Naive thymus-derived CD4-positive, alpha-beta T cell (primary cell): Measurements from ENCODE around the gene PTF1A. TPM values are rescaled to one million over a fixed set of nuclear protein-coding genes. Genes with fewer than 3 reads are reported as not detected.

Experiments
- ATAC-seq: fragments of 150-1000 bp; cut with Tn5 transposase; 2 replicates; pipeline ENCODE4 v1.10.0; 2021; ENCODE audit warnings: mild to moderate bottlenecking, moderate library complexity
- CTCF ChIA-PET: fragments of 350-600 bp; sonication (Branson Sonifier 250); formaldehyde crosslinking; loops from one replicate; lab custom pipeline; 2021; ENCODE audit warnings: antibody characterized with exemption; lab: Charles Lee
- POLR2A ChIA-PET: fragments of 350-600 bp; sonication (Branson Sonifier 250); formaldehyde crosslinking; loops from one replicate; lab custom pipeline; 2021; ENCODE audit warnings: antibody characterized with exemption, inconsistent platforms; lab: Charles Lee
- DNase-seq, 9 donors: peaks; one replicate each; pipeline versions ENCODE4 v3.0.0 to v3.0.0-alpha.2; 2020 to 2022; ENCODE audit warnings: mixed read lengths in 1 of 9
- H3K27ac ChIP-seq: one replicate; pipeline ENCODE4 v1.7.0; 2013; ENCODE audit warnings: mild to moderate bottlenecking, low read depth, low read length, moderate library complexity
- H3K27me3 ChIP-seq, 2 donors: one replicate each; pipeline ENCODE4 v1.7.0; 2013; ENCODE audit warnings: low read length in 2 of 2, mild to moderate bottlenecking in 2 of 2, moderate library complexity in 2 of 2; ENCODE audit not compliant: control insufficient read depth in 2 of 2, insufficient read depth in 2 of 2
- H3K36me3 ChIP-seq, 3 experiments: 1 replicate in 2 of 3; 2 replicates in 1 of 3; pipeline ENCODE4 v1.7.0; 2013; ENCODE audit warnings: low read length in 3 of 3, mild to moderate bottlenecking in 3 of 3, moderate library complexity in 1 of 3; ENCODE audit not compliant: insufficient read depth in 3 of 3, control insufficient read depth in 2 of 3
- H3K4me1 ChIP-seq, 2 donors: one replicate each; pipeline ENCODE4 v1.7.0; 2013; ENCODE audit warnings: low read length in 2 of 2, mild to moderate bottlenecking in 2 of 2, moderate library complexity in 1 of 2; ENCODE audit not compliant: control insufficient read depth in 2 of 2, insufficient read depth in 2 of 2
- H3K4me3 ChIP-seq: 2 replicates; pipeline ENCODE4 v1.7.0; 2013; ENCODE audit warnings: mild to moderate bottlenecking, low read length
- H3K9me3 ChIP-seq, 3 experiments: 1 replicate in 2 of 3; 2 replicates in 1 of 3; pipeline ENCODE4 v1.7.0; 2013; ENCODE audit warnings: low read length in 3 of 3; ENCODE audit not compliant: control insufficient read depth in 2 of 3
- H3K27ac Mint-ChIP-seq, 9 donors: one replicate each; pipeline ENCODE4 v1.8.0; 2020 to 2022; ENCODE audit warnings: mixed read lengths in 9 of 9, mild to moderate bottlenecking in 8 of 9, moderate library complexity in 5 of 9, inconsistent platforms in 2 of 9
- H3K27me3 Mint-ChIP-seq, 5 donors: one replicate each; pipeline ENCODE4 v1.8.0; 2021 to 2022; ENCODE audit warnings: mixed read lengths in 5 of 5, mild to moderate bottlenecking in 1 of 5
- H3K36me3 Mint-ChIP-seq, 5 donors: one replicate each; pipeline ENCODE4 v1.8.0; 2020 to 2022; ENCODE audit warnings: mixed read lengths in 5 of 5, mild to moderate bottlenecking in 3 of 5, inconsistent platforms in 1 of 5
- H3K4me1 Mint-ChIP-seq, 7 donors: one replicate each; pipeline ENCODE4 v1.8.0; 2020 to 2022; ENCODE audit warnings: mixed read lengths in 7 of 7, mild to moderate bottlenecking in 3 of 7, inconsistent platforms in 1 of 7
- H3K4me3 Mint-ChIP-seq, 10 donors: one replicate each; pipeline ENCODE4 v1.8.0; 2020 to 2022; ENCODE audit warnings: mild to moderate bottlenecking in 10 of 10, mixed read lengths in 10 of 10, moderate library complexity in 6 of 10, inconsistent platforms in 2 of 10
- H3K9me3 Mint-ChIP-seq, 11 donors: one replicate each; pipeline ENCODE4 v1.8.0; 2020 to 2022; ENCODE audit warnings: mixed read lengths in 11 of 11, mild to moderate bottlenecking in 4 of 11, inconsistent platforms in 1 of 11, moderate library complexity in 1 of 11
- intact Hi-C, 2 donors: fragments of 100-400 bp; cut with micrococcal nuclease; formaldehyde crosslinking; loops; one replicate each; pipeline ENCODE4 v1.15.1; 2023
- polyA plus RNA-seq, 2 donors: library from polyadenylated mRNA; unstranded; fragments of 300-500 nt; fragmentation: Illumina TruSeq; gene quantifications; one replicate each; pipeline ENCODE4 v1.2.3, GENCODE V29; 2021
- total RNA-seq, 6 experiments: library from RNA in 5 of 6; stranded (reverse) in 5 of 6; gene quantifications; 1 replicate in 5 of 6; 2 replicates in 1 of 6; pipeline ENCODE4 v1.2.3 and lab custom pipeline; 2021 to 2026

PTF1A gene
- total and polyA plus RNA-seq, 7 experiments from 2014 or later: not detected

DNA sequence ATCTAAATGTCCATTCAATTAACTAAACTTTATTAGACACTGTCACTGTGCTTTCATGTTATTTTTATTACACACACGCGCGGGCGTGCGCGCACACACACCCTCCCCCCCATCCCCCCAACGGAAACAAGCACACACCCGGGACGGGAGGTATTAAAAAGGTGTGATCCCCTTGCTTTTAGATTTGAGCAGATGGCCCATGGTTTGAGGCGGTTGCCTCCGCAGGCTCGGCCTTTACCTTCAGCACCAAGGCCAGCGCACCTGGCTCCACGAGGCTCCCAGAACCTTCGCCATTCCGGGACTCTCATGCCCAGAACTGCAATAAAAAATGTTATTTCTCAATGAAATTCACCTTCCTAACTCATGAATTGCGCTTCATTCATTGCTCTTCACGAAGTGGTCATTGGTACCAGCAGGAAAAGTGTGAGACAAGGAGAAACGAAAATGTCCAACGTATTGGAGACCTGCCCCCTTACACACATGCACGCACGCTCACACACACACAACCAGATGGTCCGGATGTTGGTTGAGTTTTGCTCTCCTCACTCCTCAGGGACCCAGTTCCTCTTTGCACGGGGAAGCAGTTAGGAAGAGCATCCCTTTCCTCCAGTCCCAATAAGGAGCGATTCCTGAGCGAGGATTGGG is 20.8 kb upstream of the PTF1A start:
- Histone ChIP-seq H3K27me3 (peaks cover 0 to 4% of the 10 kb centered on the region in 2 donors), H3K27ac (no peak overlapping the region), H3K4me1 (no peaks in the 10 kb centered on the region), H3K36me3 (no peaks in the 10 kb centered on the region), H3K9me3 (no peaks in the 10 kb centered on the region), H3K4me3 (no peak overlapping the region)
- POLR2A ChIA-PET: no interaction called here
- no peak for ATAC-seq
- DNase-seq: no peak
- peak overlapping the region in 1 of 9 donors; percentile 35 for H3K27ac Mint-ChIP-seq
- H3K9me3 Mint-ChIP-seq: peaks cover 0 to 8% (median 0%) of the 10 kb centered on the region in 11 donors
- CTCF ChIA-PET: no interaction called here
- H3K27me3 Mint-ChIP-seq: peaks cover 50 to 71% (median 65%) of the 10 kb centered on the region in 5 donors
- H3K36me3 Mint-ChIP-seq: peaks cover 0 to 4% (median 0%) of the 10 kb centered on the region in 5 donors
- intact Hi-C loops: no loop called here
- H3K4me3 Mint-ChIP-seq: peak overlapping the region in 3 of 10 donors; percentile 9 to 48 (median 16)
- peaks cover 5 to 19% (median 17%) of the 10 kb centered on the region in 7 donors for H3K4me1 Mint-ChIP-seq

DNA sequence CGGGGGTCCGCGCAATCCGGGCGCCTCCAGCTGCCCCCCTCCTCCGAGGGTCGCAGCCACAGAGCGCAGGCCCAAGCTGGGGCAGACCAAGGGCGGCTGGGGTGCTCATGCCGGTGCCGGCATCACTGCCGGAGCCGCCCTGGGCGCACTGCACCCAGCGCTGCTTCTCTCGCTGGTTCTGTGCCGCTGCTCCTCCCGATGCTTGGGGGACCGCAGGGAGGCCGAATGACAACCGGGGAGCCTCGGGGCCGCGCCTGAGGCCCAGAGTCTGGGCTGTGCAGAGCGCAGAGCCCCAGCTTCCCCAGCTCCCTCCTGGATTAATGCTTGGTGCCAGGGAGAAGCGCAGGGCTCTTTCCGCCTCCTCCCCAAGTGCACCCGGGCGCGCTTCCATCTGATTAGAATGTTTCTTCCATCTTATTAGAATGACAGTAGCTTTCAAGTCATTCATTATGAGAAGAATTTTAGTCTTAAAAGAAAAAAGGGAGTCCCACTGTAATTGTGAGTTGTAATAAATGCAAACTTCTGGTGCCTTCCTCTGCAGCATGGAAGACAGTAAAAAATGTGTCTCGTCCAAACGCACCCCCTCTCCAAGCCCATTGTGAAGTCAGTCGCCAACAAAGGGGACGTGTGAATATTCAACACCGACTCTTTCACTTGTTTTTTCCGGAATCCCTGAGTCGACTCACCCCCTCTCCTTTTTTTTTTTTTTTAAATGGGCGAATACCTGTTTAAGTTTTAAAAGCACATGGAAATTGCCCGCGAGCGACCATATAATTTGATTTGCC is 19.5 kb upstream of the PTF1A start:
- H3K27me3 Mint-ChIP-seq: peaks cover 60 to 79% (median 73%) of the 10 kb centered on the region in 5 donors
- ATAC-seq (no peak), DNase-seq (no peak)
- peaks cover 5 to 20% (median 17%) of the 10 kb centered on the region in 7 donors for H3K4me1 Mint-ChIP-seq
- Histone ChIP-seq H3K27ac (no peak overlapping the region), H3K4me1 (no peaks in the 10 kb centered on the region), H3K9me3 (no peaks in the 10 kb centered on the region), H3K27me3 (peaks cover 0 to 4% of the 10 kb centered on the region in 2 donors), H3K36me3 (no peaks in the 10 kb centered on the region), H3K4me3 (no peak overlapping the region)
- H3K4me3 Mint-ChIP-seq: peak overlapping the region in 4 of 10 donors; percentile 17 to 58 (median 31)
- H3K27ac Mint-ChIP-seq: peak overlapping the region in 1 of 9 donors; percentile 10
- intact Hi-C loops: no loop called here
- H3K36me3 Mint-ChIP-seq: peaks cover 0 to 4% (median 0%) of the 10 kb centered on the region in 5 donors
- POLR2A ChIA-PET: no interaction called here
- H3K9me3 Mint-ChIP-seq: peaks cover 0 to 8% (median 0%) of the 10 kb centered on the region in 11 donors
- CTCF ChIA-PET: no interaction called here

- Histone ChIP-seq H3K36me3 (no peaks in the 10 kb centered on the region), H3K27ac (no peak overlapping the region), H3K27me3 (peaks cover 2 to 4% of the 10 kb centered on the region in 2 donors), H3K9me3 (no peaks in the 10 kb centered on the region), H3K4me3 (no peak overlapping the region), H3K4me1 (no peaks in the 10 kb centered on the region)
- Mint-ChIP-seq H3K36me3 (peaks cover 0 to 4% (median 0%) of the 10 kb centered on the region in 5 donors), H3K9me3 (peaks cover 0 to 8% (median 0%) of the 10 kb centered on the region in 11 donors), H3K4me3 (peak overlapping the region in 4 of 10 donors; percentile 17 to 57 (median 36)), H3K4me1 (peaks cover 5 to 20% (median 17%) of the 10 kb centered on the region in 7 donors), H3K27me3 (peaks cover 63 to 80% (median 73%) of the 10 kb centered on the region in 5 donors), H3K27ac (peak overlapping the region in 1 of 9 donors; percentile 10)
- ATAC-seq (no peak), DNase-seq (no peak)
- intact Hi-C loops: loop anchor here in 1 of 2 donors (2.0 kb wide), 1 partner anchor 15 kb away; no protein-coding TSS in a partner anchor
- ChIA-PET CTCF (no interaction called here), POLR2A (no interaction called here)
Observed at GRCh38 chr10:23173214-23174073, 18.7 kb upstream of the PTF1A start.

GRCh38 chr10:23174074-23174976 is 17.8 kb upstream of the PTF1A start:
- Histone ChIP-seq H3K4me3 (no peak overlapping the region), H3K4me1 (no peaks in the 10 kb centered on the region), H3K36me3 (no peaks in the 10 kb centered on the region), H3K27me3 (peaks cover 3 to 4% of the 10 kb centered on the region in 2 donors), H3K27ac (no peak overlapping the region), H3K9me3 (no peaks in the 10 kb centered on the region)
- DNase-seq: no peak
- H3K9me3 Mint-ChIP-seq: peaks cover 0 to 8% (median 0%) of the 10 kb centered on the region in 11 donors
- ATAC-seq: no peak
- H3K27me3 Mint-ChIP-seq: peaks cover 62 to 80% (median 75%) of the 10 kb centered on the region in 5 donors
- ChIA-PET CTCF (no interaction called here), POLR2A (no interaction called here)
- H3K36me3 Mint-ChIP-seq: peaks cover 0 to 4% (median 0%) of the 10 kb centered on the region in 5 donors
- H3K4me3 Mint-ChIP-seq: peak overlapping the region in 1 of 10 donors; percentile 28
- intact Hi-C loops: loop anchor here in 1 of 2 donors (2.0 kb wide), 1 partner anchor 14 kb away; no protein-coding TSS in a partner anchor
- H3K27ac Mint-ChIP-seq: peak overlapping the region in 1 of 9 donors; percentile 5
- H3K4me1 Mint-ChIP-seq: peaks cover 5 to 20% (median 17%) of the 10 kb centered on the region in 7 donors

GRCh38 chr10:23174977-23175512 is 17.1 kb upstream of the PTF1A start:
- DNase-seq (no peak), ATAC-seq (no peak)
- Histone ChIP-seq H3K36me3 (no peaks in the 10 kb centered on the region), H3K27me3 (peaks cover 3 to 4% of the 10 kb centered on the region in 2 donors), H3K4me1 (no peaks in the 10 kb centered on the region), H3K4me3 (no peak overlapping the region), H3K9me3 (no peaks in the 10 kb centered on the region), H3K27ac (no peak overlapping the region)
- intact Hi-C loops: loop anchor here in 1 of 2 donors (2.0 kb wide), 1 partner anchor 14 kb away; no protein-coding TSS in a partner anchor
- H3K4me1 Mint-ChIP-seq: peaks cover 5 to 20% (median 17%) of the 10 kb centered on the region in 7 donors
- H3K9me3 Mint-ChIP-seq: peaks cover 0 to 8% (median 0%) of the 10 kb centered on the region in 11 donors
- peaks cover 0 to 4% (median 0%) of the 10 kb centered on the region in 5 donors for H3K36me3 Mint-ChIP-seq
- peak overlapping the region in 1 of 10 donors; percentile 30 for H3K4me3 Mint-ChIP-seq
- ChIA-PET POLR2A (no interaction called here), CTCF (no interaction called here)
- peaks cover 64 to 80% (median 74%) of the 10 kb centered on the region in 5 donors for H3K27me3 Mint-ChIP-seq
- no peak overlapping the region for H3K27ac Mint-ChIP-seq
